K562 (cell line): ENCODE results near the gene CILP.

Experiments
- BRD4 ChIP-seq: fragments of 200-600 bp; sonication (generic); IDR thresholded peaks from 2 replicates; pipeline ENCODE4 v1.6.1; 2017; ENCODE audit warnings: inconsistent platforms
- CREB3 ChIP-seq: fragments of 450-650 bp; conservative IDR thresholded peaks from 2 replicates; pipeline ENCODE4 v1.6.1; 2016; ENCODE audit warnings: missing genetic modification characterization, low read depth, mild to moderate bottlenecking, missing compliant biosample characterization, moderate library complexity
- KAT7 ChIP-seq: sonication (generic); formaldehyde crosslinking; IDR thresholded peaks from 2 replicates; pipeline ENCODE4 v1.8.0; 2022; ENCODE audit warnings: missing genetic modification reagents, mild to moderate bottlenecking, borderline replicate concordance
- TCF7L2 ChIP-seq: fragments of 150-350 bp; IDR thresholded peaks from 2 replicates; pipeline ENCODE4 v1.6.1; 2016; ENCODE audit warnings: low read depth, mild to moderate bottlenecking, low read length, moderate library complexity
- ZNF41 ChIP-seq: fragments of 250-450 bp; sonication (Bioruptor Pico); conservative IDR thresholded peaks from 2 replicates; pipeline ENCODE4 v1.4.0; 2020; ENCODE audit warnings: mild to moderate bottlenecking

- TF ChIP-seq CREB3 (tag) (no peak), TCF7L2 (no peak), ZNF41 (no peak), KAT7 (CRISPR knock-in tag) (no peak), BRD4 (no peak)
Observed at GRCh38 chr15:65207280-65207840, 3.9 kb downstream of the CILP start.
